Esophagus muscularis mucosa (tissue), 4 donors: Measurements from ENCODE around the gene COL2A1. TPM values are rescaled to one million over a fixed set of nuclear protein-coding genes. Genes with fewer than 3 reads are reported as not detected.

Source experiments
- DNase-seq: peaks from one replicate; pipeline ENCODE4 v3.0.0-alpha.2; 2017; ENCODE audit errors: extremely low spot score
- H3K27ac ChIP-seq, 4 donors: fragments of 200-600 bp; sonication (generic); replicated peaks in 1 of 4; 1 replicate in 3 of 4; 2 replicates in 1 of 4; pipeline ENCODE4 v1.5.1; 2016 to 2019; ENCODE audit warnings: mild to moderate bottlenecking in 1 of 4
- H3K27me3 ChIP-seq, 4 donors: fragments of 200-600 bp; sonication (generic); one replicate each; pipeline versions ENCODE4 v1.5.1 to v1.6.0; 2016 to 2019
- H3K36me3 ChIP-seq, 4 donors: fragments of 200-600 bp; sonication (generic); one replicate each; pipeline ENCODE4 v1.5.1; 2016 to 2019
- H3K4me1 ChIP-seq, 4 donors: fragments of 200-600 bp; sonication (generic); one replicate each; pipeline ENCODE4 v1.5.1; 2016 to 2019
- H3K4me3 ChIP-seq, 4 donors: fragments of 200-600 bp; sonication (generic); 1 replicate in 2 of 4; 2 replicates in 2 of 4; pipeline ENCODE4 v1.5.1; 2016 to 2019; ENCODE audit warnings: mild to moderate bottlenecking in 4 of 4, moderate library complexity in 1 of 4
- H3K9me3 ChIP-seq, 4 donors: fragments of 200-600 bp; sonication (generic); 1 replicate in 3 of 4; 2 replicates in 1 of 4; pipeline ENCODE4 v1.5.1; 2016 to 2019
- CTCF ChIP-seq, 3 experiments: fragments of 200-600 bp in 2 of 3; fragments of 450-650 bp in 1 of 3; sonication (generic) in 2 of 3; IDR thresholded peaks; one replicate each; pipeline ENCODE4 v1.5.1; 2017 to 2019; ENCODE audit warnings: antibody characterized with exemption in 3 of 3, mild to moderate bottlenecking in 2 of 3, moderate library complexity in 1 of 3
- EP300 ChIP-seq: sonication (generic); formaldehyde crosslinking; IDR thresholded peaks from one replicate; pipeline ENCODE4 v1.6.1; 2017; ENCODE audit warnings: antibody characterized with exemption
- POLR2A ChIP-seq: fragments of 450-650 bp; IDR thresholded peaks from one replicate; pipeline ENCODE4 v1.6.1; 2017; ENCODE audit warnings: antibody characterized with exemption, moderate library complexity, mild to moderate bottlenecking, low read depth
- POLR2AphosphoS5 ChIP-seq, 2 donors: sonication (generic); formaldehyde crosslinking; IDR thresholded peaks; one replicate each; pipeline ENCODE4 v1.6.1; 2017; ENCODE audit warnings: antibody characterized with exemption in 2 of 2
- WGBS: methylation state at CpG from one replicate; pipeline ENCODE4 v1.1.5; 2018; 5-methylcytosine and 5-hydroxymethylcytosine counted together
- intact Hi-C: fragments of 100-400 bp; cut with DNase I; formaldehyde crosslinking; loops from one replicate; pipeline ENCODE4 v1.15.1; 2023
- total RNA-seq, 4 donors: library from RNA; depleted of rRNA; stranded (reverse); fragments of >200 nt; gene quantifications; one replicate each; pipeline versions ENCODE4 v1.1.0 to v1.2.1, GENCODE V29; 2016

Gene COL2A1
- total RNA-seq, 4 donors from 2014 or later = not detected

- 59% methylated on average over 1 of the region's 1 CpG for WGBS
- Histone ChIP-seq H3K4me3 (no peak overlapping the region), H3K4me1 (peaks cover 0 to 24% (median 14%) of the 10 kb centered on the region in 4 donors), H3K36me3 (no peaks in the 10 kb centered on the region), H3K27ac (no peak overlapping the region), H3K9me3 (no peaks in the 10 kb centered on the region), H3K27me3 (peaks cover 0 to 36% (median 9%) of the 10 kb centered on the region in 4 donors)
- DNase-seq = no peak
- intact Hi-C loops = no loop called here
- TF ChIP-seq POLR2AphosphoS5 (IDR thresholded peaks at IDR 0.05) = no peak
- no peak for TF ChIP-seq POLR2A
- TF ChIP-seq EP300 = no peak
- TF ChIP-seq CTCF (IDR thresholded peaks at IDR 0.05) = no peak
Measured at GRCh38 chr12:47945341-47945728, 58.9 kb downstream of the COL2A1 start.

DNA sequence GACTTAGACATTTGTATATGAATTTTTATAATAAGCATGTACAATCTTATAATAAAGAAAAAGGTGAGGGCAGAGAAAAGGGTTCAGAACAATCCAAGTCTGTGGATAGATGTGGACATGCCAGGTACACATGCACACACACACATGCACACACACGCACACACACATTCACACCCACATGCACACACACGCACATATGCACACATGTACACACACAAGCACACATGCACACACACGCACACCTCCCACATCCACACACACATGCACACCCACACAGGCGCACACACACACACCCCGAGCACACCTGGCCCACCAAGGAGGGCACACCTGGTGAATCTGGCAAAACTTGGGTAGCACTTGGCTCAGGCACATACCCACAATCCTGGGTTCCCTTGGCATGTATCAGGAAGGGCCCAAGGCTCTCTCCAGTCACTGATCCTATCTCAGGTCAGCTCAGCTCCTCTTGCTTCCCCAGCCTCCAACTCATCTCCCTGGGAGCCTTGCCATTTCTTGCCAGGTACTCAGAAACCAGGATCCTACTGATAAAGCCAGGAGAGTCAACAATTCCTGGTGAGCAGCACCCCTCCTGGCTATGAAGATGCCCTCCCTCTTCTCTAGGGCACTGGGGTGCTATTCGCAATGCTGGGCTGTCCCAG is 59.5 kb downstream of the COL2A1 start:
- no peak overlapping the region for H3K4me3 ChIP-seq
- intact Hi-C loops = no loop called here
- no peaks in the 10 kb centered on the region for H3K36me3 ChIP-seq
- H3K4me1 ChIP-seq = peaks cover 0 to 24% (median 14%) of the 10 kb centered on the region in 4 donors
- H3K27me3 ChIP-seq = peaks cover 0 to 36% (median 9%) of the 10 kb centered on the region in 4 donors
- no peak overlapping the region for H3K27ac ChIP-seq
- no peaks in the 10 kb centered on the region for H3K9me3 ChIP-seq
- no peak for DNase-seq
- 90% methylated on average over 6 of the region's 6 CpGs for WGBS
- TF ChIP-seq EP300 (no peak), POLR2A (no peak), CTCF (IDR thresholded peaks at IDR 0.05) (no peak), POLR2AphosphoS5 (IDR thresholded peaks at IDR 0.05) (no peak)

DNA sequence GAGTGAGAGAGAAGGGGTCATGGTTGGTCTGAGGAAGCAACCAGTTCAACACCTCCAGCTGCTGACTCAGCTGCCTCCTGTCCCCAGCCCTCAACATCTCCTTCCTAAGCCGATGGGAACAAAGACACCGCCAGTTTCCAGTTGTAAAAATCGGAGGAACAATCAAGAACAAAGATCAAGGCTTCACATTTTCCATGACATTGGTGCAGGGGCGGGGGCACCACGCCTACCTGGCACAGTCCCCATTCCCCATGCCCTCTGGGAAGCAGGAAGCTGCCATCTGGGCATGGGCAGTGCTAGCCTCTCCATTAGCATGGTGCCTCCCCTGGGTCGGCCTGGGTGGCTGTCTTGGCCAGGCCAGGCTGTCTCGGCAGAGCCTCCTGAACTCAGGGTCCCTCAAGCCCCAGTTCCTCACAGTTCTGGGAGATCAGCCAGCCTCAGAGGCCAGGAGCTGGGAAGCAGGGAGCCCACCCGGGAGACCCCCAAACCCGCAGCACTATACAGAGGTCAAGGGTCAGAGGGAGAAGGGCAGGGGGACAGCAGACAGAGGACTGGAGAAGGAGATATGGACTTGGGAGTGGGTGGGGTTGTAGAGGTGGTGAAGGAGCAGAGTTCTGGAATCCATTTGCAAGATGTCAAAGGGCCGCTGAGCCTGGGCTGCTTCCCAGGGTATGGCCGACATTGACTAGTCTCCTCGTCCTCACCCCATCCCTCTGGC is 60.5 kb downstream of the COL2A1 start:
- TF ChIP-seq EP300 = no peak
- TF ChIP-seq POLR2AphosphoS5 (IDR thresholded peaks at IDR 0.05) = no peak
- no peak for TF ChIP-seq POLR2A
- TF ChIP-seq CTCF (IDR thresholded peaks at IDR 0.05) = no peak
- Histone ChIP-seq H3K27ac (no peak overlapping the region), H3K36me3 (no peaks in the 10 kb centered on the region), H3K4me1 (peaks cover 0 to 16% (median 6%) of the 10 kb centered on the region in 4 donors), H3K9me3 (no peaks in the 10 kb centered on the region), H3K4me3 (no peak overlapping the region), H3K27me3 (peaks cover 0 to 36% (median 9%) of the 10 kb centered on the region in 4 donors)
- WGBS = 78% methylated on average over 10 of the region's 12 CpGs
- intact Hi-C loops = no loop called here
- DNase-seq = no peak

DNA sequence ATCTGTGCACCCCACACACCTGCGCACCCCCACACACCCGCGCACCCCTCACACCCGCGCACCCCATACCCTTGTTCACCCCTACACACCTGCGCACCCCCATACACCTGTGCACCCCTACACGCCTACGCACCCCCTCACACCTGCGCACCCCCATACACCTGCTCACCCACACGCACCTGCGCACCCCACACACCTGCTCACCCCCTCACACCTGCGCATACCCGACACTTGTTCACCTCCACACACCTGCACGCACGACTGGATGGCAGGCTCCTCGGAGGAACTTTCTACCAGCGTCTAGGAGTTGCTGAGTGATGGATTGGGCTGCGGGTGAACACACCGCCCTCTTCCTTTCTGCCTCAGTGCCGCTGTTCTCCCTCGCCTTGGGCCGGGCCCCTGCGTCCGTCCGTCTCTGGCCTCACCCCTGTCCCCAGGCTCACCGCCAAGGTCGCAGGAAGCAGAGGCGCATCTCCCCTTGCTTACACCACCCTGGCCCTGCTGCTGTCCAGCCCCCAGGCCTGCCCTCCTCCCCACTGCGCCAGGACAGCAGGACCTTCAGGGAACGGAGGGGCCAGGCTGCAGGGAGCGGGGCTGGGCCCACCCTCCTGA is 61.6 kb downstream of the COL2A1 start:
- Histone ChIP-seq H3K27ac (no peak overlapping the region), H3K4me1 (peaks cover 0 to 16% (median 6%) of the 10 kb centered on the region in 4 donors), H3K9me3 (no peaks in the 10 kb centered on the region), H3K4me3 (no peak overlapping the region), H3K27me3 (peaks cover 0 to 36% (median 9%) of the 10 kb centered on the region in 4 donors), H3K36me3 (no peaks in the 10 kb centered on the region)
- TF ChIP-seq POLR2AphosphoS5 (IDR thresholded peaks at IDR 0.05) (no peak), POLR2A (no peak), EP300 (no peak), CTCF (IDR thresholded peaks at IDR 0.05) (no peak)
- WGBS = 64% methylated on average over 28 of the region's 31 CpGs
- DNase-seq = no peak
- intact Hi-C loops = no loop called here
